PC-9 (cell line): ENCODE results near the gene LRRC47. TPM values are rescaled to one million over a fixed set of nuclear protein-coding genes. Genes with fewer than 3 reads are reported as not detected.

ENCODE experiments used
- BruUV-seq: library from RNA; stranded (reverse); fragments of 400-500 nt; replicated peaks from 2 replicates; lab custom pipeline; 2021; lab: Mats Ljungman, UMichigan
- CTCF ChIA-PET: fragments of 300-600 bp; sonication (Branson Sonifier 250); formaldehyde crosslinking; loops from one replicate; lab custom pipeline; 2022; ENCODE audit warnings: antibody characterized with exemption; lab: Charles Lee
- POLR2A ChIA-PET: fragments of 300-600 bp; sonication (Branson Sonifier 250); formaldehyde crosslinking; loops from one replicate; lab custom pipeline; 2022; ENCODE audit warnings: antibody characterized with exemption; ENCODE audit not compliant: unreplicated experiment; lab: Charles Lee
- DNase-seq, 2 experiments: peaks; one replicate each; pipeline versions ENCODE4 v3.0.0 to v3.0.0-alpha.2; 2015 to 2022; ENCODE audit warnings: mixed read lengths in 1 of 2
- H2AFZ ChIP-seq: fragments of 200-600 bp; sonication (generic); 2 replicates; pipeline ENCODE4 v1.8.1; 2017; ENCODE audit warnings: antibody characterized with exemption
- H3F3A ChIP-seq: fragments of 200-600 bp; sonication (generic); 2 replicates; pipeline ENCODE4 v1.8.1; 2017; ENCODE audit warnings: antibody characterized with exemption, mild to moderate bottlenecking, low read depth; ENCODE audit not compliant: insufficient read depth
- H3K27ac ChIP-seq: fragments of 200-600 bp; sonication (generic); 2 replicates; pipeline ENCODE4 v1.6.1; 2016; ENCODE audit warnings: mixed run types
- H3K27me3 ChIP-seq: fragments of 200-600 bp; sonication (generic); 2 replicates; pipeline ENCODE4 v1.6.1; 2016; ENCODE audit warnings: low read depth, mixed run types; ENCODE audit not compliant: insufficient read depth
- H3K36me3 ChIP-seq: fragments of 200-600 bp; sonication (generic); 2 replicates; pipeline ENCODE4 v1.6.1; 2016; ENCODE audit warnings: low read depth, mixed run types
- H3K4me1 ChIP-seq: fragments of 200-600 bp; sonication (generic); replicated peaks from 2 replicates; pipeline ENCODE4 v1.6.1; 2016; ENCODE audit warnings: mixed run types; ENCODE audit not compliant: insufficient read depth
- H3K4me2 ChIP-seq: fragments of 200-600 bp; sonication (generic); 2 replicates; pipeline ENCODE4 v1.6.1; 2017; ENCODE audit warnings: mixed run types
- H3K4me3 ChIP-seq: fragments of 200-600 bp; sonication (generic); 2 replicates; pipeline ENCODE4 v1.6.1; 2016; ENCODE audit warnings: mixed run types
- H3K79me2 ChIP-seq: fragments of 200-600 bp; sonication (generic); 2 replicates; pipeline ENCODE4 v1.6.1; 2017; ENCODE audit warnings: low read depth, mixed run types
- H3K9me2 ChIP-seq: fragments of 200-600 bp; sonication (generic); 2 replicates; pipeline ENCODE4 v1.8.1; 2017; ENCODE audit warnings: mild to moderate bottlenecking; ENCODE audit not compliant: insufficient read depth
- H3K9me3 ChIP-seq: fragments of 200-600 bp; sonication (generic); 2 replicates; pipeline ENCODE4 v1.8.1; 2016; ENCODE audit warnings: low read depth; ENCODE audit not compliant: insufficient read depth
- H4K20me1 ChIP-seq: fragments of 200-600 bp; sonication (generic); 2 replicates; pipeline ENCODE4 v1.8.1; 2017; ENCODE audit not compliant: insufficient read depth
- EZH2 ChIP-seq: fragments of 200-600 bp; sonication (generic); IDR thresholded peaks from 2 replicates; pipeline ENCODE4 v1.8.0; 2017; ENCODE audit warnings: antibody characterized with exemption, low read depth
- intact Hi-C: fragments of 100-400 bp; cut with micrococcal nuclease; formaldehyde crosslinking; loops from one replicate; pipeline ENCODE4 v1.10.0; 2022; ENCODE audit not compliant: unreplicated experiment
- total RNA-seq: library from RNA; stranded (reverse); gene quantifications from 2 replicates; pipeline ENCODE4 v1.2.3, GENCODE V29; 2021
- TF ChIP-seq, protein P1 (sequence below): fragments of 200-600 bp; sonication (generic); conservative IDR thresholded peaks from 2 replicates; pipeline ENCODE4 v1.6.1; 2017; ENCODE audit warnings: mixed run types, antibody characterized with exemption, mild to moderate bottlenecking, moderate library complexity

The LRRC47 gene
- total RNA-seq, 1 experiment from 2014 or later = 34.2 TPM

DNA sequence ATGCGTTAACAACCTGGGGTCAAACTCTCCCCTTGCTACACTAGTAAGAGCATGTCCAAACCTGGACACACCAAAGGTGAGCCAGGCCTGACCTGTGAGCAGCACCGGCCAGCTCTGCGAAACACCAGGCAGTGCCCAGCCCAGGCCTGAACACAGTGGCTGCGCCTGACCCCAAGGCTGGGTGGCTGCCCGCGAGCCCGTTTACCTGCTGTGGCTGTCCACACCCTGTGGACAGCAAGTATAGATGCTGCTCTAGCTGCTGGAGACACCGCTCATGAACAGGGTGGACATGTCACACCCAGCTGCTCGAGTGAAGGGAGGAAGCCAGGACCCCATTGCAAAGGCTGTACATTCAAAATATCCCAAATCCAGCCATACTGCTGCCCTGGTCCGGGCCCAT is 51.7 kb downstream of the LRRC47 start:
- DNase-seq = no peak
- Histone ChIP-seq H4K20me1 (peaks cover 4% of the 10 kb centered on the region), H3K4me3 (no peak overlapping the region), H3K36me3 (no peaks in the 10 kb centered on the region), H3K27me3 (peaks cover 8% of the 10 kb centered on the region), H3K4me1 (peaks cover 15% of the 10 kb centered on the region), H3F3A (peaks cover 10% of the 10 kb centered on the region; the same call in 1 of the 2 replicates), H2AFZ (no peak overlapping the region), H3K79me2 (0 out of 2 replicates have a peak, but pooled peaks cover 3% of the 10 kb centered on the region), H3K9me3 (no peaks in the 10 kb centered on the region), H3K9me2 (no peaks in the 10 kb centered on the region), H3K27ac (no peak overlapping the region), H3K4me2 (no peak overlapping the region)
- CTCF ChIA-PET = no interaction called here
- POLR2A ChIA-PET = no interaction called here
- TF ChIP-seq, protein P1, sequence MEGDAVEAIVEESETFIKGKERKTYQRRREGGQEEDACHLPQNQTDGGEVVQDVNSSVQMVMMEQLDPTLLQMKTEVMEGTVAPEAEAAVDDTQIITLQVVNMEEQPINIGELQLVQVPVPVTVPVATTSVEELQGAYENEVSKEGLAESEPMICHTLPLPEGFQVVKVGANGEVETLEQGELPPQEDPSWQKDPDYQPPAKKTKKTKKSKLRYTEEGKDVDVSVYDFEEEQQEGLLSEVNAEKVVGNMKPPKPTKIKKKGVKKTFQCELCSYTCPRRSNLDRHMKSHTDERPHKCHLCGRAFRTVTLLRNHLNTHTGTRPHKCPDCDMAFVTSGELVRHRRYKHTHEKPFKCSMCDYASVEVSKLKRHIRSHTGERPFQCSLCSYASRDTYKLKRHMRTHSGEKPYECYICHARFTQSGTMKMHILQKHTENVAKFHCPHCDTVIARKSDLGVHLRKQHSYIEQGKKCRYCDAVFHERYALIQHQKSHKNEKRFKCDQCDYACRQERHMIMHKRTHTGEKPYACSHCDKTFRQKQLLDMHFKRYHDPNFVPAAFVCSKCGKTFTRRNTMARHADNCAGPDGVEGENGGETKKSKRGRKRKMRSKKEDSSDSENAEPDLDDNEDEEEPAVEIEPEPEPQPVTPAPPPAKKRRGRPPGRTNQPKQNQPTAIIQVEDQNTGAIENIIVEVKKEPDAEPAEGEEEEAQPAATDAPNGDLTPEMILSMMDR = no peak
- no peak for TF ChIP-seq EZH2
- no TSS peak for BruUV-seq
- intact Hi-C loops = no loop called here

DNA sequence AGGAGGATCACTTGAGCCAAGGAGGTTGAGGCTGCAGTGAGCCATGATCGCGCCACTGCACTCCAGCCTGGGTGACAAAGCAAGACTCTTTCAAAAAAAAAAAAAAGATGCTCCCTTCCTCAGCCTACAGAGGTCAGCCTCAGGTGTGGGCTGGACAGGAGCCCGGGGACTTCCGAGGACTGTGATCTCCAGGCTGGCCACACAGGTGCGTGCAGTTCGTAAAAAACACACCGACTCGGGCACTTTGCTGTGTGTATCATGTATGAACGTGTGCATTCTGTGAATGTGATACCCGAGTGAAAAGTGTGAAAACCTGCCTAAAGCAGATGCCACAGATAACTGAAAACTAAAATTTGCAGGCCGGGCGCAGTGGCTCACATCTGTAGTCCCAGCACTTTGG is 52.5 kb downstream of the LRRC47 start:
- intact Hi-C loops = no loop called here
- CTCF ChIA-PET = no interaction called here
- H4K20me1 ChIP-seq = peaks cover 4% of the 10 kb centered on the region
- H3K9me3 ChIP-seq = no peaks in the 10 kb centered on the region
- peaks cover 15% of the 10 kb centered on the region for H3K4me1 ChIP-seq
- H3K4me2 ChIP-seq = no peak overlapping the region
- TF ChIP-seq, protein P1 = no peak
- no peak for TF ChIP-seq EZH2
- BruUV-seq = no TSS peak
- no peak overlapping the region for H3K4me3 ChIP-seq
- no peak overlapping the region for H3K27ac ChIP-seq
- H2AFZ ChIP-seq = no peak overlapping the region
- no peaks in the 10 kb centered on the region for H3K36me3 ChIP-seq
- H3K79me2 ChIP-seq = 0 out of 2 replicates have a peak, but pooled peaks cover 3% of the 10 kb centered on the region
- H3K27me3 ChIP-seq = no peaks in the 10 kb centered on the region
- no peak for DNase-seq
- H3F3A ChIP-seq = peaks cover 10% of the 10 kb centered on the region; the same call in 1 of the 2 replicates
- POLR2A ChIA-PET = no interaction called here
- H3K9me2 ChIP-seq = no peaks in the 10 kb centered on the region

DNA sequence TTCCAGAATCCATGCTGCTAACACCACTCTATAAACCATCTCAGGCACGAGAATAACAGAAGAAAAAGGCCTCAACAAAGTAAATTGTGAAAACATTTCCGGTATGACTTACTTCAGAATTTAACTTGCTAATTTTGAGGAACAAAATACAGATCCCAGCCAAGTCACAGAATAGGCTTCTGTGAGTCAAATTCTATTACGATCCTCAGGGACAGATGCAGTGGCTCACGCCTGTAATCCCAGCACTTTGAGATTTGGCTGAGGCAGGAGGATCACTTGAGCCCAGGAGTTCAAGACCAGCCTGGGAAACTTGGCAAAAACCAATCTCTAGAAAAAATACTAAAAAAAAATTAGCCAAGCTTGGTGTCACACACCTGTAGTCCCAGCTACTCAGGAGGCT is 52.9 kb downstream of the LRRC47 start:
- Histone ChIP-seq H3K4me1 (peaks cover 15% of the 10 kb centered on the region), H3F3A (peaks cover 10% of the 10 kb centered on the region; the same call in 1 of the 2 replicates), H3K4me2 (no peak overlapping the region), H3K36me3 (no peaks in the 10 kb centered on the region), H3K9me2 (no peaks in the 10 kb centered on the region), H3K79me2 (0 out of 2 replicates have a peak, but pooled peaks cover 3% of the 10 kb centered on the region), H3K27me3 (no peaks in the 10 kb centered on the region), H2AFZ (no peak overlapping the region), H3K27ac (no peak overlapping the region), H3K9me3 (no peaks in the 10 kb centered on the region), H3K4me3 (no peak overlapping the region), H4K20me1 (peaks cover 4% of the 10 kb centered on the region)
- ChIA-PET POLR2A (no interaction called here), CTCF (no interaction called here)
- DNase-seq = no peak
- intact Hi-C loops = no loop called here
- TF ChIP-seq EZH2 = no peak
- TF ChIP-seq, protein P1 = no peak
- BruUV-seq = no TSS peak
